Uterus (tissue), 2 donors: ENCODE results near the gene BPHL.

ENCODE experiments used
- CTCF ChIP-seq, 4 experiments: fragments of 200-600 bp in 2 of 4; fragments of 450-650 bp in 2 of 4; sonication (generic) in 2 of 4; IDR thresholded peaks; one replicate each; pipeline ENCODE4 v1.5.1; 2016 to 2019; ENCODE audit warnings: antibody characterized with exemption in 4 of 4, mild to moderate bottlenecking in 2 of 4, moderate library complexity in 1 of 4
- POLR2A ChIP-seq, 2 donors: fragments of 450-650 bp; IDR thresholded peaks; one replicate each; pipeline ENCODE4 v1.6.1; 2016; ENCODE audit warnings: antibody characterized with exemption in 2 of 2, mild to moderate bottlenecking in 1 of 2, moderate library complexity in 1 of 2

GRCh38 chr6:3117912-3118352 is 579 bp upstream of the BPHL start:
- TF ChIP-seq CTCF (IDR thresholded peaks at IDR 0.05): no peak
- TF ChIP-seq POLR2A (IDR thresholded peaks at IDR 0.05): no peak
